Fibroblast of the aortic adventitia (primary cell): Measurements from ENCODE around the gene UPB1. TPM values are rescaled to one million over a fixed set of nuclear protein-coding genes. Genes with fewer than 3 reads are reported as not detected.

Experiments
- DNase-seq: peaks from one replicate; pipeline ENCODE4 v3.0.0-alpha.2; 2010; ENCODE audit warnings: low read depth
- H3K4me3 ChIP-seq: 2 replicates; pipeline ENCODE4 v1.5.1; 2011; ENCODE audit warnings: low read depth, mild to moderate bottlenecking, control low read depth, low read length, moderate library complexity
- CTCF ChIP-seq: IDR thresholded peaks from 2 replicates; pipeline ENCODE4 v1.5.1; 2011; ENCODE audit warnings: mild to moderate bottlenecking, low read length, control low read depth, inconsistent platforms; ENCODE audit not compliant: insufficient read depth
- total RNA-seq: library from RNA; depleted of rRNA; stranded (reverse); fragments of >200 nt; gene quantifications from 2 replicates; pipeline ENCODE4 v1.2.3, GENCODE V29; 2012; ENCODE audit warnings: low replicate concordance

UPB1 gene
- total RNA-seq, 1 donor = not detected

- peak; percentile 82 for DNase-seq
- H3K4me3 ChIP-seq = no peak overlapping the region
- TF ChIP-seq CTCF = no peak
Measured at GRCh38 chr22:24510637-24511625, 15.8 kb downstream of the UPB1 start.

GRCh38 chr22:24512043-24512442 is 16.9 kb downstream of the UPB1 start:
- DNase-seq = no peak
- no peak overlapping the region for H3K4me3 ChIP-seq
- no peak for TF ChIP-seq CTCF

GRCh38 chr22:24513378-24514240 is 18.5 kb downstream of the UPB1 start:
- TF ChIP-seq CTCF = no peak
- DNase-seq = no peak
- H3K4me3 ChIP-seq = no peak overlapping the region

GRCh38 chr22:24514241-24515026 is 19.3 kb downstream of the UPB1 start:
- no peak overlapping the region for H3K4me3 ChIP-seq
- TF ChIP-seq CTCF = no peak
- DNase-seq = no peak

GRCh38 chr22:24515027-24515338 is 19.9 kb downstream of the UPB1 start:
- no peak for DNase-seq
- no peak for TF ChIP-seq CTCF
- no peak overlapping the region for H3K4me3 ChIP-seq

- DNase-seq = peak; percentile 94
- H3K4me3 ChIP-seq = peak overlapping the region; percentile 44
- TF ChIP-seq CTCF = peak; percentile 23
Measured at GRCh38 chr22:24516301-24516737, 21.2 kb downstream of the UPB1 start.
